Measurements from ENCODE around the gene ENC1.
A peak's percentile ranks its signal among the peaks of the same experiment; 100 is the strongest.

ENC1 gene

GRCh38 chr5:74655206-74655605, 14.7 kb upstream of the ENC1 start:
- no peak overlapping the region for H3K4me3 ChIP-seq (ENCODE audit: low read depth, low read length)
- TF ChIP-seq CTCF (IDR thresholded peaks at IDR 0.05; ENCODE audit: low read depth, low read length, missing control alignments): no peak

GRCh38 chr5:74653991-74654390, 13.5 kb upstream of the ENC1 start:
- no peak for TF ChIP-seq CTCF (IDR thresholded peaks at IDR 0.05; ENCODE audit: low read depth, low read length, missing control alignments)
- no peak for DNase-seq (ENCODE audit: low read depth)
- H3K4me3 ChIP-seq (ENCODE audit: low read depth, low read length): no peak overlapping the region

More at GRCh38 chr5:74655206-74655605, 14.7 kb upstream of the ENC1 start:
- DNase-seq (ENCODE audit: low read depth): no peak

DNA sequence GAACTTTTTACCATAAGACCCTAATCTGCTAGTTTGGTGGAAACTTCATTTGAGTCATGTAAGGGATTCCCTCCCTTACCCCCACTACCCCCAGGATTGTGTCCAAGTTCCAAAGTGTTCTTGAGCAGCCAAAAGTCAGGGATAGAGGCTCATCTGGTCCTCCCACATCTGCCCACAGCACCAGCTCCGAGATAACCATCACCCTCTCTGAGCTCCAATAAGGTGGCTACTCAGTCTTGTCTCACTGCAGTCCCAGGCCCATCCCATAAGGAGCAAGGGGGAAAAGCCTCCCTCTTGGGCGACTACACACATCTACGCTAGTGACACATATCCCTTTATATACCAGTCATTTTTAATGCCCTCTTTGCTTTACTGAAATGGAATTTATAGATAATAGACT, 12.0 kb upstream of the ENC1 start:
- DNase-seq (ENCODE audit: low read depth): no peak
- H3K4me3 ChIP-seq (ENCODE audit: low read depth, low read length): no peak overlapping the region
- TF ChIP-seq CTCF (IDR thresholded peaks at IDR 0.05; ENCODE audit: low read depth, low read length, missing control alignments): no peak

GRCh38 chr5:74651710-74652109, 11.2 kb upstream of the ENC1 start:
- no peak overlapping the region for H3K4me3 ChIP-seq (ENCODE audit: low read depth, low read length)
- no peak for DNase-seq (ENCODE audit: low read depth)
- TF ChIP-seq CTCF (IDR thresholded peaks at IDR 0.05; ENCODE audit: low read depth, low read length, missing control alignments): no peak

- DNase-seq (ENCODE audit: low read depth): no peak
- H3K4me3 ChIP-seq (ENCODE audit: low read depth, low read length): no peak overlapping the region
- no peak for TF ChIP-seq CTCF (IDR thresholded peaks at IDR 0.05; ENCODE audit: low read depth, low read length, missing control alignments)
Measured at GRCh38 chr5:74649421-74649973, 9.0 kb upstream of the ENC1 start.

GRCh38 chr5:74648835-74649293, 8.3 kb upstream of the ENC1 start:
- no peak overlapping the region for H3K4me3 ChIP-seq (ENCODE audit: low read depth, low read length)
- DNase-seq (ENCODE audit: low read depth): no peak
- TF ChIP-seq CTCF (IDR thresholded peaks at IDR 0.05; ENCODE audit: low read depth, low read length, missing control alignments): peak; percentile 55

- TF ChIP-seq CTCF (IDR thresholded peaks at IDR 0.05; ENCODE audit: low read depth, low read length, missing control alignments): no peak
- no peak overlapping the region for H3K4me3 ChIP-seq (ENCODE audit: low read depth, low read length)
- DNase-seq (ENCODE audit: low read depth): no peak
Measured at GRCh38 chr5:74647096-74647495, 6.6 kb upstream of the ENC1 start.

Measured in GM12864 (cell line).